ENCODE data around the gene NT5DC2. TPM values are rescaled to one million over a fixed set of nuclear protein-coding genes. Genes with fewer than 3 reads are reported as not detected.
A peak's percentile ranks its signal among the peaks of the same experiment; 100 is the strongest.

Gene NT5DC2
- total RNA-seq, 1 experiment from 2014 or later: 377 TPM

- TF ChIP-seq ATF3 (CRISPR knock-in tag; conservative IDR thresholded peaks at IDR 0.05) (no peak), JAZF1 (CRISPR knock-in tag; IDR thresholded peaks at IDR 0.05) (no peak), AFF4 (CRISPR knock-in tag; IDR thresholded peaks at IDR 0.05; ENCODE audit: borderline replicate concordance) (no peak), MXD4 (CRISPR knock-in tag; IDR thresholded peaks at IDR 0.05; ENCODE audit: borderline replicate concordance) (no peak)
Measured at GRCh38 chr3:52520141-52520667, 13.5 kb downstream of the NT5DC2 start (continued).

GRCh38 chr3:52519445-52520140 lies 14.1 kb downstream of the NT5DC2 start:
- DNase-seq (ENCODE audit: low spot score): no peak
- Mint-ChIP-seq H3K4me1 (peaks cover 7% of the 10 kb centered on the region), H3K4me3 (peak overlapping the region; percentile 73), H3K9me3 (no peaks in the 10 kb centered on the region), H3K36me3 (peaks cover 8% of the 10 kb centered on the region), H3K27ac (no peak overlapping the region), H3K27me3 (ENCODE audit: low read depth) (no peaks in the 10 kb centered on the region; the same call in 1 of the 2 replicates)
- TF ChIP-seq RORB (CRISPR knock-in tag; IDR thresholded peaks at IDR 0.05) (no peak), SMAD4 (CRISPR knock-in tag; IDR thresholded peaks at IDR 0.05) (no peak), ZNF232 (CRISPR knock-in tag; IDR thresholded peaks at IDR 0.05) (no peak), ZBTB43 (CRISPR knock-in tag; IDR thresholded peaks at IDR 0.05) (no peak), CBFB (CRISPR knock-in tag; IDR thresholded peaks at IDR 0.05; ENCODE audit: low read depth) (no peak), EMX1 (CRISPR knock-in tag; IDR thresholded peaks at IDR 0.05) (no peak), MYBL2 (CRISPR knock-in tag; IDR thresholded peaks at IDR 0.05) (no peak), ZNF532 (CRISPR knock-in tag; IDR thresholded peaks at IDR 0.05; ENCODE audit: borderline replicate concordance) (no peak), ESRRA (CRISPR knock-in tag; IDR thresholded peaks at IDR 0.05; ENCODE audit: borderline replicate concordance) (peak; percentile 29; the same call in 1 of the 2 replicates)
- ChIA-PET CTCF (interaction anchor here (1.4 to 2.1 kb wide), 3 partner anchors 17 to 65 kb away, joined by 3 to 12 read pairs (median 3); partner anchors contain the start of genes TNNC1 and UQCC5), POLR2A (interaction anchor here (1.0 to 1.7 kb wide), 2 partner anchors 13 to 17 kb away, joined by 3 to 5 read pairs; partner anchors contain the start of gene UQCC5)
- ATAC-seq: no peak

Measured in WTC11 (cell line).